ENCODE data around the gene SVOPL.

SVOPL gene

GRCh38 chr7:138584283-138584682 lies 116.9 kb downstream of the SVOPL start:
- DNase-seq = no peak
- in situ Hi-C loops (cut with HindIII; ENCODE audit: low pct_ligation_motif_present, low pct_unique_long_range_greater_than_20kb, low sequenced_read_pairs) = no loop called here

DNA sequence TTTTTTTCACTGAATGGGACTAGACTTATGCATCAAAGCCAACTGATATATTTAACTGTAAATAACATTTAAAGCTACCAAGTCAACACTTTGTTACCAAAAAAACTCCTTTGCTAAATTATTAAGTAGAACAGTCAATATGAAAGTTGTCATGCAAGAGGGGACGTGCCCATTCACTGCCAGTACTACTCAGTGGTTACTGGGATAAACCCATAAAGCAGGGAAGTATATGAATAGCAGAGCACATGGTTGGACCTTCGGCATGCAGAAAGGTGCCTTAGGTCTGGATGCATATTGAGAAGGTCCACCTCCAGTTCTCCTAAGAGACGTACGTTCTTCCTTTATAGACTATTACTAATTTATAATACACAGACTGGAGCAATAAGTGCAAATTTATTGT lies 120.1 kb downstream of the SVOPL start:
- DNase-seq = no peak
- in situ Hi-C loops (cut with HindIII; ENCODE audit: low pct_ligation_motif_present, low pct_unique_long_range_greater_than_20kb, low sequenced_read_pairs) = no loop called here

GRCh38 chr7:138579671-138580070 lies 121.5 kb downstream of the SVOPL start:
- in situ Hi-C loops (cut with HindIII; ENCODE audit: low pct_ligation_motif_present, low pct_unique_long_range_greater_than_20kb, low sequenced_read_pairs) = no loop called here
- no peak for DNase-seq

- DNase-seq = no peak
- in situ Hi-C loops (cut with HindIII; ENCODE audit: low pct_ligation_motif_present, low pct_unique_long_range_greater_than_20kb, low sequenced_read_pairs) = no loop called here
These were observed 122.0 kb downstream of the SVOPL start for GRCh38 chr7:138579136-138579535.

- no peak for DNase-seq
- in situ Hi-C loops (cut with HindIII; ENCODE audit: low pct_ligation_motif_present, low pct_unique_long_range_greater_than_20kb, low sequenced_read_pairs) = no loop called here
These were observed 125.2 kb downstream of the SVOPL start for GRCh38 chr7:138575897-138576428.

- in situ Hi-C loops (cut with HindIII; ENCODE audit: low pct_ligation_motif_present, low pct_unique_long_range_greater_than_20kb, low sequenced_read_pairs) = no loop called here
- DNase-seq = no peak
These were observed 127.4 kb downstream of the SVOPL start for GRCh38 chr7:138573741-138574140.

- in situ Hi-C loops (cut with HindIII; ENCODE audit: low pct_ligation_motif_present, low pct_unique_long_range_greater_than_20kb, low sequenced_read_pairs) = no loop called here
These were observed 130.4 kb downstream of the SVOPL start for GRCh38 chr7:138570715-138571114.

GRCh38 chr7:138569418-138569817 lies 131.7 kb downstream of the SVOPL start:
- in situ Hi-C loops (cut with HindIII; ENCODE audit: low pct_ligation_motif_present, low pct_unique_long_range_greater_than_20kb, low sequenced_read_pairs) = no loop called here
- DNase-seq = no peak

More at GRCh38 chr7:138570715-138571114, 130.4 kb downstream of the SVOPL start:
- DNase-seq = no peak

DNA sequence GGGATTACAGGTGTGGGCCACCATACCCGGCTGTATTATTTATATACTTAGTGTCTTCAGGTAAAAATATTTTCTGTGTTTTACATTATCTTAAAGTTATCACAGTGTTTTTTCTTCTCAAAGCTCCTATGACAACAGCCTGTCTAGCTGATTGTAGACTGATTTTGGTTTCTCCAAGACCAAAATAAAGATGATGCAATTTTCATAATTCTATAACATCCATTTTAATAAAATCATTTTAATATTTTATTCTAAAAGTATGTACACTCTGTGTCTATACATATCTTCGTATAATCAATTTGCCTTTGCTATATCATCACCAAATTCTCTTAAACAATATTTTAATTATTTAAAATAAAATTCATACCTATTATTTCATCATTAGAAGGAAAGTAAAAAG lies 132.5 kb downstream of the SVOPL start:
- DNase-seq = no peak
- in situ Hi-C loops (cut with HindIII; ENCODE audit: low pct_ligation_motif_present, low pct_unique_long_range_greater_than_20kb, low sequenced_read_pairs) = no loop called here

DNA sequence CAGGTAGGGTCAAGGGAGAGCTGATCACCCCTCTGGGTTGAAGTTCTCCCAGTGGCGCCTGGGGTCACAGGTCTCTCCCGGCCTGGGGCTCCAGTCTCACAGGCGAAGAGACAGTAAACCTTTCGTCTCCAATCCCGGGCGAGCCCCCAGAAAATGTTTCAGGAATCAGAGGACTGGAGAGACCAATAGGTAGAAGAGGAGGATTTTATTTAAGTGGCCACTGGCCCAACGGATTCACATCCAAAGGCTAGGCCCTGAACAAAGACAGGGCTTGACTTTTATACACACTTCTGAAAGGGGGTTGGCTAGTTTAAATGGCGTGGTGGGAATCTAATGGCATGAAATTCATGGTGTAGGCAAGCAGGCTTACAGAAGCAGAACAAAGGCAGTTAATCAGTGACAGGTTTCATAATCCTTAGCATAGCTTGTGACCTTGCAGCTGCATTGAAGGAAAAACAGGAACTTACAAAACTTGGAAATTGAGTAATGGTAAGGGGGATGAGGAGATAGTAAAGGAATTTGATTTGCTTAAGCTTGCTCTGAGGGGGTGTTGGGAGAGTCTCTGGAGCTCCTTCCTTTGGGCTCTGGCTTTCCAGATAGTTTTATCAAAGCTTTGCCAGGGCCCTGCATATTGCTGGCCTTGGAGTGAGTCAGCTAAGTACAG lies 135.6 kb downstream of the SVOPL start:
- in situ Hi-C loops (cut with HindIII; ENCODE audit: low pct_ligation_motif_present, low pct_unique_long_range_greater_than_20kb, low sequenced_read_pairs) = no loop called here
- DNase-seq = peak; percentile 80

DNA sequence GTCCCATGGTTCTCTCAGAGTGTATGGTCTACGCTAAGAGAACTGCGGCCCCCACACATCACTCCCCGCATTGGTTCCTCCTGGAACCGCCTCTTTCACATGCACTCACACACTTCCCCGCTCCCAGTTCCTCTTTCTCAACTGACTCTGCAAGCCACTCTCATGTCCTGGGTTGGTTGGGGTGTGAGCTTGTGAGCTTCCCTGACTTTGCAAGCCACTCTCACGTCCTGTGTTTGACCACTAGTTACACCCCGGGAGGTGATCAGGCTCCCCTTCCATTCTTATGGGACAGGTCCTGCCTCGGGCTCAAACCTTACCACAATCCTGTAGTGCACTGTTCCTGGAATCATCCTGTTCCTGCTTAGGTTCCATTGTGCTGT lies 136.1 kb downstream of the SVOPL start:
- DNase-seq = no peak
- in situ Hi-C loops (cut with HindIII; ENCODE audit: low pct_ligation_motif_present, low pct_unique_long_range_greater_than_20kb, low sequenced_read_pairs) = no loop called here

DNA sequence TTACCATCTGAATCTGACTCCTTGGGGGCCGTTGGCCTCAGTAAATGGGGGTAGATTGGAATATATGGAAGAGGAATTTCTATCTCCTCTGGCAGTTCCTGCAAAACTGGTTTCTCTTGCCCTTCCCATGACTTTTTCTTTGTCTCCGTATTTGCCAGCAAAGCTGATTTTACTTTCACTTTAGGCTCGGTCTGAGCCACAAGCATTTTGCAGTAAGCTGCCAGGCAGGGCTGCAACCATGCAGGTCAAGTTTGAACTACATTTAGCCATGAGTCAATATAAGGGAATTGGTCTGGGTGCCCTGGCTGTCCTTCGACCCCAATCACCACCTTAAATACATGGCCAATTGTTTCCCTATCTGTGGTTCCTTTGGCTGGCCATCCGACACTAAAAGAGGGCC lies 136.8 kb downstream of the SVOPL start:
- in situ Hi-C loops (cut with HindIII; ENCODE audit: low pct_ligation_motif_present, low pct_unique_long_range_greater_than_20kb, low sequenced_read_pairs) = no loop called here

DNA sequence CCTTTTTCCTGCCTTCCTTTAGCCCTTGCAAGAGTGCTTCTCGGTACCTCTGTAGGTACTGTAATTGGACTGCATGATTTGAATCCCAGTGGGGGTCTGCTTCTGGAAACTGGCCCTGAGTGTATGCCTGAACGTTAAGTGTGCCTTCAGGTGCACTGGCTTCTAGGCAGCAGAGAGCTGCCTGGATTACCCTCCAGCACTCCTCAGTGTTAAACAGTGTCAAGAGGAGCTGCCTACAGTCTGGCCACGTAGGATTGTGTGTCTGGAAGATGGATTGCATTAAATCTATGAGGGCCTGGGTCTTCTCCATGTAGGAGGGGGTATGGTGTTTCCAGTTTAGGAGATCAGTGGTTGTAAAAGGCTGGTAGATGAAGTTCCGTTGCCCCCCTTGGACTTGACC lies 137.4 kb downstream of the SVOPL start:
- no peak for DNase-seq
- in situ Hi-C loops (cut with HindIII; ENCODE audit: low pct_ligation_motif_present, low pct_unique_long_range_greater_than_20kb, low sequenced_read_pairs) = no loop called here

More for the DNA sequence above, 136.8 kb downstream of the SVOPL start:
- DNase-seq = peak; percentile 38

GRCh38 chr7:138559448-138559847 lies 141.7 kb downstream of the SVOPL start:
- DNase-seq = no peak
- in situ Hi-C loops (cut with HindIII; ENCODE audit: low pct_ligation_motif_present, low pct_unique_long_range_greater_than_20kb, low sequenced_read_pairs) = no loop called here

GRCh38 chr7:138556771-138557484 lies 144.2 kb downstream of the SVOPL start:
- in situ Hi-C loops (cut with HindIII; ENCODE audit: low pct_ligation_motif_present, low pct_unique_long_range_greater_than_20kb, low sequenced_read_pairs) = no loop called here
- no peak for DNase-seq

GRCh38 chr7:138555684-138556083 lies 145.5 kb downstream of the SVOPL start:
- in situ Hi-C loops (cut with HindIII; ENCODE audit: low pct_ligation_motif_present, low pct_unique_long_range_greater_than_20kb, low sequenced_read_pairs) = no loop called here
- DNase-seq = no peak

GRCh38 chr7:138554674-138555073 lies 146.5 kb downstream of the SVOPL start:
- no peak for DNase-seq
- in situ Hi-C loops (cut with HindIII; ENCODE audit: low pct_ligation_motif_present, low pct_unique_long_range_greater_than_20kb, low sequenced_read_pairs) = no loop called here

DNA sequence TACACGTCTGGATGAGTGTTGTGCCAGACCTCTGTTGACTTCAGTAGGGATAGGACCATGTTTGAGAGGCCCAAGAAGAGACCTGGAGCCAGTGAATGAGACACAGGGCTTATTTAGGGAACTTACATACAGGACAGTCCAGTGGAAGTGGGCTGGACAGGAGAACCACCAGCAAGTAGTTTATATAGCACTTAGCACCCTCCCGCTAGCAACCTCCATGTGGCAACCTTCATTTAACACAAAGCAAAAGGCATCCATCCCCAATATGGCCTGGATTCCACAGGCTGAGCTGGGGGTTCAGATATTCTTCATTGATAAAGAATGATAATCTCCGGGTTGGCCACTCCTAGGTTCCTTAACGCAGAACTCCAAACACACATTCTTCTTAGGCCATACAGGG lies 147.4 kb downstream of the SVOPL start:
- DNase-seq = no peak
- in situ Hi-C loops (cut with HindIII; ENCODE audit: low pct_ligation_motif_present, low pct_unique_long_range_greater_than_20kb, low sequenced_read_pairs) = no loop called here

DNA sequence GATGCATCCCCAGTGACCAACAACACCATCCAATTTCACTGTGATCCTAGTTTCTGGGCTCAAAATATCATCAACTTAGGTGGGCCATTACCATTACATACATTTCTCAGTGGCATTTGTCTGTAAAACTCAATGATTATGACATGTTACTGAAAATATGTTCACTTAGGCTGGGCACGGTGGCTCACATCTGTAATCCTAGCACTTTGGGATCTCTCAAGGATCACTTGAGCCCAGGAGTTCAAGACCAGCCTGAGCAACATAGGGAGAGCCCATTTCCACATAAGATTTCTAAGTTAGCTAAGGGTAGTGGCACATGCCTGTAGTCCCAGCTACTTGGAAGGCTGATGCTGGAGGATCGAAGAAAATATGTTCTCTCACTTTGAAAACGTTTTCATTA lies 150.1 kb downstream of the SVOPL start:
- in situ Hi-C loops (cut with HindIII; ENCODE audit: low pct_ligation_motif_present, low pct_unique_long_range_greater_than_20kb, low sequenced_read_pairs) = no loop called here
- DNase-seq = no peak

DNA sequence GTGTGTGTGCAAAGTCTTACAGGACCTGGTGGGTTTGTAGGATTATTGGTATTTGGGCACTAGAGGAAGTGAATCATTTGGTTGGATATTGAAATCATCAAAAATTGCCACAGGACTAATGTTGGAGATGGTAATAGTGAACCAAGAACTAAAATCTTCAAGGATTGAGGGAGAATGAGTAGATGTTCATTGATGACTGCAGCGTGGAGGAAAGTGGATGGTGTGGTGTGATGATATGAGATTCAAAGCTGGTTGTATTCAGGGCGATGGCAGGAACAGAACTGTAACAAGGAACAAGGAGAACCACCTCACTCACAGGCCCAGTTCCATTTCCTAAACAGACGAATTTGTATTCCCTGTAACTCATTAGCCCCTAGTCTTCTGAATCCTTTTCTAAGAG lies 150.8 kb downstream of the SVOPL start:
- in situ Hi-C loops (cut with HindIII; ENCODE audit: low pct_ligation_motif_present, low pct_unique_long_range_greater_than_20kb, low sequenced_read_pairs) = no loop called here

More for the DNA sequence above, 150.8 kb downstream of the SVOPL start:
- DNase-seq = no peak
